IMR-90 (cell line): Measurements from ENCODE around the gene NRP2. TPM values are rescaled to one million over a fixed set of nuclear protein-coding genes. Genes with fewer than 3 reads are reported as not detected.
A peak's percentile ranks its signal among the peaks of the same experiment; 100 is the strongest.

Experiments
- ATAC-seq: fragments of 200-7000 bp; cut with Tn5 transposase; 2 replicates; pipeline ENCODE4 v1.9.1; 2020; ENCODE audit warnings: low read depth, mild to moderate bottlenecking, moderate library complexity
- BruUV-seq: library from RNA; stranded (reverse); fragments of 400-500 nt; replicated peaks from 2 replicates; lab custom pipeline; 2021; lab: Mats Ljungman, UMichigan
- CTCF ChIA-PET: fragments of 300-600 bp; formaldehyde crosslinking; extraction: SDS; loops from one replicate; lab custom pipeline; 2021; ENCODE audit warnings: antibody characterized with exemption; lab: Yijun Ruan, JAX
- POLR2A ChIA-PET: fragments of 300-600 bp; sonication (Branson Sonifier 250); formaldehyde crosslinking; loops from one replicate; lab custom pipeline; 2022; ENCODE audit warnings: antibody characterized with exemption; ENCODE audit not compliant: unreplicated experiment; lab: Charles Lee
- DNase-seq: peaks from one replicate; pipeline ENCODE4 v3.0.0; 2013
- H2AFZ ChIP-seq: replicated peaks from 2 replicates; pipeline ENCODE3; 2013; ENCODE audit warnings: low read length, mild to moderate bottlenecking; ENCODE audit not compliant: poor library complexity
- H2AK5ac ChIP-seq: 2 replicates; pipeline ENCODE4 v1.6.1; 2013; ENCODE audit warnings: low read depth, low read length, inconsistent platforms
- H2AK9ac ChIP-seq: replicated peaks from 2 replicates; pipeline ENCODE3; 2013; ENCODE audit warnings: mild to moderate bottlenecking, low read depth, low read length, moderate library complexity; ENCODE audit not compliant: poor library complexity
- H2BK120ac ChIP-seq: 2 replicates; pipeline ENCODE4 v1.6.1; 2013; ENCODE audit warnings: low read depth, low read length, inconsistent platforms
- H2BK15ac ChIP-seq: 3 replicates; pipeline ENCODE4 v1.6.1; 2013; ENCODE audit warnings: low read depth, low read length, inconsistent platforms
- H2BK20ac ChIP-seq: 2 replicates; pipeline ENCODE4 v1.6.1; 2013; ENCODE audit warnings: low read depth, mild to moderate bottlenecking, inconsistent platforms, low read length, moderate library complexity
- H2BK5ac ChIP-seq: 2 replicates; pipeline ENCODE4 v1.6.1; 2013; ENCODE audit warnings: mild to moderate bottlenecking, low read depth, low read length, inconsistent platforms; ENCODE audit not compliant: poor library complexity, severe bottlenecking
- H3K14ac ChIP-seq: replicated peaks from 2 replicates; pipeline ENCODE4 v1.6.1; 2013; ENCODE audit warnings: low read depth, low read length, inconsistent platforms
- H3K18ac ChIP-seq: 2 replicates; pipeline ENCODE4 v1.6.1; 2013; ENCODE audit warnings: low read depth, low read length, control low read depth
- H3K23ac ChIP-seq: 2 replicates; pipeline ENCODE4 v1.6.1; 2013; ENCODE audit warnings: low read depth, low read length, inconsistent platforms
- H3K27ac ChIP-seq: 2 replicates; pipeline ENCODE4 v1.5.1; 2013; ENCODE audit warnings: mild to moderate bottlenecking, control low read depth, low read length; ENCODE audit not compliant: insufficient read depth
- H3K27me3 ChIP-seq: 2 replicates; pipeline ENCODE4 v1.6.1; 2013; ENCODE audit warnings: low read length; ENCODE audit not compliant: control insufficient read depth, insufficient read depth
- H3K36me3 ChIP-seq: 2 replicates; pipeline ENCODE4 v1.6.1; 2013; ENCODE audit warnings: low read length, mixed read lengths; ENCODE audit not compliant: control insufficient read depth, insufficient read depth
- H3K4ac ChIP-seq: 2 replicates; pipeline ENCODE4 v1.6.1; 2013; ENCODE audit warnings: low read depth, low read length, inconsistent platforms
- H3K4me1 ChIP-seq: 2 replicates; pipeline ENCODE4 v1.6.1; 2013; ENCODE audit warnings: low read length, mixed read lengths; ENCODE audit not compliant: control insufficient read depth, insufficient read depth
- H3K4me2 ChIP-seq: 2 replicates; pipeline ENCODE4 v1.6.1; 2013; ENCODE audit warnings: low read depth, mild to moderate bottlenecking, control low read depth, low read length, moderate library complexity
- H3K4me3 ChIP-seq: 2 replicates; pipeline ENCODE4 v1.5.1; 2013; ENCODE audit warnings: low read depth, mild to moderate bottlenecking, control low read depth, low read length, moderate library complexity; ENCODE audit not compliant: insufficient read depth
- H3K56ac ChIP-seq: 2 replicates; pipeline ENCODE4 v1.6.1; 2013; ENCODE audit warnings: low read length, inconsistent platforms; ENCODE audit not compliant: insufficient read depth; ENCODE audit errors: extremely low read depth
- H3K79me1 ChIP-seq, 2 experiments: 2 replicates each; pipeline ENCODE4 v1.6.1; 2013; ENCODE audit warnings: low read length in 2 of 2, inconsistent platforms in 1 of 2, low read depth in 1 of 2
- H3K9ac ChIP-seq: 2 replicates; pipeline ENCODE4 v1.6.1; 2013; ENCODE audit warnings: low read depth, low read length, control low read depth
- H3K9me1 ChIP-seq: 2 replicates; pipeline ENCODE4 v1.6.1; 2013; ENCODE audit warnings: low read length, inconsistent platforms; ENCODE audit not compliant: insufficient read depth
- H3K9me3 ChIP-seq: 2 replicates; pipeline ENCODE4 v1.6.1; 2013; ENCODE audit warnings: low read length; ENCODE audit not compliant: control insufficient read depth, insufficient read depth
- H4K20me1 ChIP-seq: 2 replicates; pipeline ENCODE4 v1.6.1; 2013; ENCODE audit warnings: low read length, inconsistent platforms; ENCODE audit not compliant: insufficient read depth
- H4K5ac ChIP-seq: 2 replicates; pipeline ENCODE4 v1.6.1; 2013; ENCODE audit warnings: mild to moderate bottlenecking, low read depth, low read length, control low read depth
- H4K8ac ChIP-seq, 2 experiments: 2 replicates each; pipeline ENCODE4 v1.6.1; 2013; ENCODE audit warnings: low read depth in 2 of 2, low read length in 2 of 2, control low read depth in 1 of 2, inconsistent platforms in 1 of 2
- H4K91ac ChIP-seq: 2 replicates; pipeline ENCODE4 v1.6.1; 2013; ENCODE audit warnings: low read depth, low read length, inconsistent platforms; ENCODE audit not compliant: insufficient read depth
- USF2 ChIP-seq: fragments of 150-350 bp; IDR thresholded peaks from 2 replicates; pipeline ENCODE4 v1.6.1; 2017; ENCODE audit warnings: mild to moderate bottlenecking, antibody characterized with exemption, low read length, low read depth
- WGBS, 2 experiments: methylation state at CpG; one replicate each; pipeline versions ENCODE4 v1.1.5 to v1.1.7; 2013; ENCODE audit warnings: missing lambda C conversion rate in 2 of 2; ENCODE audit not compliant: insufficient read length in 1 of 2; ENCODE audit errors: extremely low coverage in 2 of 2; 5-methylcytosine and 5-hydroxymethylcytosine counted together
- dilution Hi-C: fragments of 300-500 bp; cut with HindIII; formaldehyde crosslinking; loops from one replicate; pipeline ENCODE4 v1.14.3; 2018; ENCODE audit warnings: low sequenced_read_pairs; ENCODE audit not compliant: unreplicated experiment
- in situ Hi-C: fragments of 300-500 bp; cut with MboI; formaldehyde crosslinking; loops from 3 replicates; pipeline ENCODE4 v1.14.3; 2019; ENCODE audit warnings: low sequenced_read_pairs, inconsistent platforms, mixed read lengths
- intact Hi-C: fragments of 100-400 bp; cut with micrococcal nuclease; formaldehyde crosslinking; loops from 2 replicates; pipeline ENCODE4 v1.10.0; 2022
- polyA plus RNA-seq, 3 experiments: library from polyadenylated mRNA; depleted of rRNA; stranded (reverse); fragments of >200 nt; gene quantifications; 2 replicates each; pipeline ENCODE4 v1.2.3, GENCODE V29; 2012; ENCODE audit warnings: low replicate concordance in 1 of 3
- total RNA-seq: library from RNA; depleted of rRNA; stranded (reverse); fragments of >200 nt; gene quantifications from 2 replicates; pipeline ENCODE4 v1.2.3, GENCODE V29; 2012
- TF ChIP-seq, protein P1 (sequence below): fragments of 150-350 bp; IDR thresholded peaks from 2 replicates; pipeline ENCODE4 v1.6.1; 2016; ENCODE audit warnings: low read depth, mild to moderate bottlenecking, low read length, moderate library complexity, borderline replicate concordance

The NRP2 gene
- total and polyA plus RNA-seq, 2 of the 4 experiments (the other 2 are of a cell fraction): 46.4 to 51.3 TPM

DNA sequence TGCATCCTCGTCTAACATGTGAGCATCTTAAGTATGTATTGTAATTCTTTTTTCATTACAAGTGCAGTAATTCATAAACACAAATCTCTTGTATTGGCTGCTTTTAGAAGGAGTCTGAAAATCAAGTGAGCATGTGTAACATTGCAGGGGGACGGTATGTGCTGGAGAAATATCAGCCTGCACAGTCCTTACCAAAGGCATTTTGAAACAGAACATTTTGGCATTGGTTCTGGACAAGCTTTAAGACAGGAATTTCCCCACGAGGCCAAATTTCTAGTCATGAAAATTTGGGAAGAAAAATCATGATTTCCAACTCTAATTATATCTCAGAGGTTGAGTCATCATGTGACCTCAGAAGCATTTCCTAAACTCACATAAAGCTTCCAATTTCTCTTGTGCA is 24.7 kb upstream of the NRP2 start:
- H3K4me1 ChIP-seq: peaks cover 28% of the 10 kb centered on the region
- no peak overlapping the region for H4K5ac ChIP-seq
- peak overlapping the region; percentile 30; the same call in 1 of the 3 replicates for H2BK15ac ChIP-seq
- CTCF ChIA-PET: no interaction called here
- H2AK5ac ChIP-seq: no peak overlapping the region
- 0 out of 2 replicates have a peak, but pooled peaks have one; percentile 19 for ATAC-seq
- H2BK20ac ChIP-seq: peak overlapping the region; percentile 81; the same call in 1 of the 2 replicates
- no peaks in the 10 kb centered on the region for H3K36me3 ChIP-seq
- no CpG with 5 or more reads among the region's 3 CpGs for WGBS, 2 experiments
- no peaks in the 10 kb centered on the region for H3K27me3 ChIP-seq
- no peak overlapping the region for H3K4me3 ChIP-seq
- no peak overlapping the region for H3K23ac ChIP-seq
- POLR2A ChIA-PET: no interaction called here
- no peaks in the 10 kb centered on the region; a peak in 1 of 4 replicates for H3K79me1 ChIP-seq
- peak overlapping the region; percentile 59; the same call in 1 of the 2 replicates for H2BK120ac ChIP-seq
- no peak overlapping the region for H3K56ac ChIP-seq
- no peak overlapping the region for H3K27ac ChIP-seq
- H3K9ac ChIP-seq: no peak overlapping the region
- peak overlapping the region; percentile 58; the same call in 1 of the 2 replicates for H3K18ac ChIP-seq
- TF ChIP-seq, protein P1, sequence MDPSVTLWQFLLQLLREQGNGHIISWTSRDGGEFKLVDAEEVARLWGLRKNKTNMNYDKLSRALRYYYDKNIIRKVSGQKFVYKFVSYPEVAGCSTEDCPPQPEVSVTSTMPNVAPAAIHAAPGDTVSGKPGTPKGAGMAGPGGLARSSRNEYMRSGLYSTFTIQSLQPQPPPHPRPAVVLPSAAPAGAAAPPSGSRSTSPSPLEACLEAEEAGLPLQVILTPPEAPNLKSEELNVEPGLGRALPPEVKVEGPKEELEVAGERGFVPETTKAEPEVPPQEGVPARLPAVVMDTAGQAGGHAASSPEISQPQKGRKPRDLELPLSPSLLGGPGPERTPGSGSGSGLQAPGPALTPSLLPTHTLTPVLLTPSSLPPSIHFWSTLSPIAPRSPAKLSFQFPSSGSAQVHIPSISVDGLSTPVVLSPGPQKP: no peak
- TF ChIP-seq USF2: peak; percentile 45
- peak overlapping the region; percentile 29 for H2BK5ac ChIP-seq
- peak overlapping the region; percentile 42; the same call in 1 of the 2 replicates for H3K4ac ChIP-seq
- H3K9me3 ChIP-seq: no peaks in the 10 kb centered on the region
- intact Hi-C loops: no loop called here
- BruUV-seq: no TSS peak
- DNase-seq: peak; percentile 78
- peak overlapping the region in 1 of 2 experiments; percentile 41; a peak in 1 of 4 replicates for H4K8ac ChIP-seq
- dilution Hi-C loops: no loop called here
- in situ Hi-C loops: no loop called here
- no peak overlapping the region for H4K91ac ChIP-seq
- H3K9me1 ChIP-seq: peaks cover 36% of the 10 kb centered on the region
- H3K14ac ChIP-seq: no peak overlapping the region; the same call in 1 of the 2 replicates
- H3K4me2 ChIP-seq: peak overlapping the region; percentile 33; the same call in 1 of the 2 replicates
- no peak overlapping the region for H2AK9ac ChIP-seq
- H2AFZ ChIP-seq: no peak overlapping the region
- H4K20me1 ChIP-seq: no peaks in the 10 kb centered on the region
